ENCODE results near the gene DOCK3.

GRCh38 chr3:51386852-51387229 lies 712.1 kb downstream of the DOCK3 start:
- TF ChIP-seq CTCF (IDR thresholded peaks at IDR 0.05) (no peak), POLR2A (IDR thresholded peaks at IDR 0.05) (no peak), POLR2AphosphoS5 (IDR thresholded peaks at IDR 0.05) (no peak), EP300 (IDR thresholded peaks at IDR 0.05) (no peak)
